ENCODE data around the gene ASIC3. TPM values are rescaled to one million over a fixed set of nuclear protein-coding genes. Genes with fewer than 3 reads are reported as not detected.
A peak's percentile ranks its signal among the peaks of the same experiment; 100 is the strongest.

The ASIC3 gene
- polyA plus RNA-seq, 2 of the 4 experiments (the other 2 are of a cell fraction): 4.1 to 9.8 TPM

- H3K4me2 ChIP-seq: peak within 1 kb of the TSS; percentile 95
- CTCF ChIA-PET: interaction anchor here (0.7 to 27.1 kb wide), 8 partner anchors 15 to 118 kb away, joined by 3 to 412 read pairs (median 3); no protein-coding TSS in a partner anchor
- H3K4me3 ChIP-seq: peak within 1 kb of the TSS; percentile 93
- 0% methylated on average over 6 of the region's 69 CpGs for WGBS (ENCODE audit: missing lambda C conversion rate)
- DNase-seq (ENCODE audit: low read depth in 1 of 2, low spot score in 1 of 2) (peak; percentile 64 to 67), FAIRE-seq (no peak), ATAC-seq (peak; percentile 20 to 46; a peak in 3 of 6 replicates)
- H3K27ac ChIP-seq: peak within 1 kb of the TSS; percentile 94 to 98
- TF ChIP-seq E2F6 (IDR thresholded peaks at IDR 0.05; ENCODE audit: borderline replicate concordance, low read depth) (0 out of 2 replicates have a peak, but pooled peaks have one; percentile 8), REST (IDR thresholded peaks at IDR 0.05) (peak; percentile 28; the same call in 1 of the 2 replicates), BCL3 (IDR thresholded peaks at IDR 0.05) (peak; percentile 37; the same call in 1 of the 3 replicates), PHF8 (IDR thresholded peaks at IDR 0.05; ENCODE audit: borderline replicate concordance, low read depth) (peak; percentile 40; the same call in 1 of the 2 replicates), HEYL (CRISPR knock-in tag; IDR thresholded peaks at IDR 0.05) (no peak), USF2 (IDR thresholded peaks at IDR 0.05) (peak; percentile 19; the same call in 1 of the 2 replicates), GATA3 (IDR thresholded peaks at IDR 0.05; ENCODE audit: borderline replicate concordance) (no peak), RAD21 (conservative IDR thresholded peaks at IDR 0.05 in 1 of 2, IDR thresholded peaks at IDR 0.05 in 1 of 2) (no peak), ZC3H11A (IDR thresholded peaks at IDR 0.05) (no peak), MAX (IDR thresholded peaks at IDR 0.05) (peak; percentile 81), HOXB13 (CRISPR knock-in tag; IDR thresholded peaks at IDR 0.05; ENCODE audit: low read depth) (no peak), HMGXB4 (CRISPR knock-in tag; IDR thresholded peaks at IDR 0.05; ENCODE audit: borderline replicate concordance) (no peak), RNF2 (IDR thresholded peaks at IDR 0.05; ENCODE audit: borderline replicate concordance, low read depth) (no peak), RFX5 (IDR thresholded peaks at IDR 0.05) (no peak), KDM1A (IDR thresholded peaks at IDR 0.05; ENCODE audit: low read depth) (no peak), EHF (CRISPR knock-in tag; IDR thresholded peaks at IDR 0.05) (no peak), POLR2A (IDR thresholded peaks at IDR 0.05; ENCODE audit: low read length) (peak; percentile 7; the same call in 1 of the 2 replicates), CHD4 (IDR thresholded peaks at IDR 0.05; ENCODE audit: borderline replicate concordance) (no peak), NR3C1 (IDR thresholded peaks at IDR 0.05) (no peak), CTCF (IDR thresholded peaks at IDR 0.05) (no peak), FOSB (CRISPR knock-in tag; IDR thresholded peaks at IDR 0.05) (no peak), HES2 (IDR thresholded peaks at IDR 0.05) (no peak), MYC (IDR thresholded peaks at IDR 0.05; ENCODE audit: borderline replicate concordance, low read length) (no peak), HDAC2 (IDR thresholded peaks at IDR 0.05) (no peak), JUN (IDR thresholded peaks at IDR 0.05) (peak in 1 of 2 experiments; percentile 52; a peak in 1 of 5 replicates)
- no peaks in the 10 kb centered on the region for H3K9me3 ChIP-seq
- POLR2A ChIA-PET: interaction anchor here (0.9 kb wide), 1 partner anchor 21 kb away, joined by 4 read pairs; no protein-coding TSS in a partner anchor
- H3K4me1 ChIP-seq: peaks cover 48% of the 10 kb centered on the region
These were observed 34.9 kb downstream of the ASIC3 start, which contains the start of gene TMUB1 for GRCh38 chr7:151083071-151083823. TMUB1 (minus strand) TSS chr7:151083493; CDS start chr7:151082563, 930 bp downstream.

All from A549 (cell line).